ENCODE data around the gene TRA2A. TPM values are rescaled to one million over a fixed set of nuclear protein-coding genes. Genes with fewer than 3 reads are reported as not detected.

The TRA2A gene
- total RNA-seq: 88.6 TPM

GRCh38 chr7:23531794-23532489 is at the start of gene TRA2A:
TRA2A (minus strand) TSS chr7:23531981; CDS start chr7:23531824, 157 bp downstream.

GRCh38 chr7:23470330-23471105 is 61.3 kb downstream of the TRA2A start, which contains the start of gene IGF2BP3:
IGF2BP3 (minus strand) TSS chr7:23470491; CDS start chr7:23470110, 381 bp downstream.

Small RNA genes within 50 kb of the gene (small RNA-seq; reads per million reads assigned to genes)
- 0.12 reads per million for gene AC079780.1 (ENCODE audit: low replicate concordance)
- not detected for gene RF00019 (ENCODE audit: low replicate concordance)

Other genes starting within 250 kb of the TRA2A start
- gene MALSU1, start 232.6 kb downstream of the TRA2A start, total RNA-seq: 38.2 TPM
- 61.0 TPM for gene IGF2BP3, start 61.5 kb downstream of the TRA2A start, total RNA-seq
- 37.2 TPM for gene CCDC126, start 65.4 kb upstream of the TRA2A start, total RNA-seq
- 16.9 TPM for gene FAM221A, start 148.2 kb upstream of the TRA2A start, total RNA-seq
- gene STK31, start 178.2 kb upstream of the TRA2A start, total RNA-seq: 6.6 TPM